IPS-NIHi11 (cell line): ENCODE measurements around the gene MC1R.
"Not testable (repeated sequence)": the region's sequence is repeated elsewhere in the genome, so short reads cannot be mapped to it uniquely, and the experiment has no call there.

Experiments
- DNase-seq: peaks from one replicate; pipeline ENCODE4 v3.0.0; 2012; ENCODE audit warnings: mixed read lengths, low spot score

MC1R gene

GRCh38 chr16:89918453-89919347 lies at the start of gene MC1R:
MC1R (plus strand) TSS chr16:89918862; CDS start chr16:89919259, 397 bp downstream.
- DNase-seq: no peak

DNA sequence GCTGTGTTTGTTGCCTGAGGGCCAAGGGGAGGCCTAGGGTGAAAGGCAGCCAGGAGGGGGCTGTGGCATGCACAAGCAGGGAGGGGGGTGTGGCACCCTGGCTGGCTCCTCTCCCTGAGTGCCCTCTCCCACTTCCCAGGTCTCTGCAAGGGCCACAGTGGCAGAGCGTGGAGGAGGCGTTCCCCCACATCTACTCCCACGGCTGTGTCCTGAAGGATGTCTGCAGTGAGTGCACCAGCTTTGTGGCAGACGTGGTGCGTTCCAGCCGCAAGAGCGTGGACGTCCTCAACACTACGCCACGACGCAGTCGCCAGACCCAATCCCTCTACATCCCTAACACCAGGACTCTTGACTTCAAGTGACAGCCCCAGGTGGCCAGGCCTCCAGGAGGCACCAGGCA lies 48.8 kb upstream of the MC1R start:
- no peak for DNase-seq

DNA sequence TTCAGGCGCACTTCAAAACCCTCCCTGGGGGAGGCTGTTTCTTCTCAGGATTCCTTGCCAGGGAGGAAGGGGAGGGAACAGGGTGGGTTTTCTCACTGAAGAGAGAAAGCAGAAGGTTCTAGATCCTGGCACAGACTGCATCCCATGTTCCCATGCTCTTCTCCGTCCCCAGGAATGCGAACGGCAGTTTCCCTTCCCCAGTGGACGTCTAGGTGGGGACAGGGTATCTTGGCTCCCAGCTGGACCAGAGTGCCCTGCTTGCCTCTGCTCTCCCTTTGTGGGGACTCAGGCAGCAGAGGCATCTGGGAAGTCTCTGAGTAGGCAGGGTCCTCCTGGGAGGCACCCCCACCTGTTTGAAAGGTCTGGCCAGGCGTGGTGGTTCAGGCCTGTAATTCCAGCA lies 48.2 kb upstream of the MC1R start:
- no peak for DNase-seq

DNA sequence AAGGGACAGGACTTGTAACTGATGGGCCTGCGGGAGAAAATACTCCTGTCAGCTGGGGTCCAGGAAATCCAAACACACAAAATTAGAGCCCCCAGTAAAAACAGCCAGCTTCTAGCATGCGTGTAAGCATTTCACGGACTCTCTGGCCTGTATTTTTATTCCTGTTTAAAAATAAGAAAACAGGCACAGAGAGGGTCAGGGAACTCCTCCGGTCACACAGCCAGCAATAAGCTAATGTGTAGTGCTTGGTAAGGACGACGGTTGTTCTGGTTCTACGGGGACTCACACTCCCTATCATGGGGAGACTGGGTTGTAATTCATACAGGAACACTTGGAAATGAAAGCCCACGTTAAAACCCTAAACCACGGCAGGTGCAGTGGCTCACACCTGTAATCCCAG lies 46.8 kb upstream of the MC1R start:
- no peak for DNase-seq

DNA sequence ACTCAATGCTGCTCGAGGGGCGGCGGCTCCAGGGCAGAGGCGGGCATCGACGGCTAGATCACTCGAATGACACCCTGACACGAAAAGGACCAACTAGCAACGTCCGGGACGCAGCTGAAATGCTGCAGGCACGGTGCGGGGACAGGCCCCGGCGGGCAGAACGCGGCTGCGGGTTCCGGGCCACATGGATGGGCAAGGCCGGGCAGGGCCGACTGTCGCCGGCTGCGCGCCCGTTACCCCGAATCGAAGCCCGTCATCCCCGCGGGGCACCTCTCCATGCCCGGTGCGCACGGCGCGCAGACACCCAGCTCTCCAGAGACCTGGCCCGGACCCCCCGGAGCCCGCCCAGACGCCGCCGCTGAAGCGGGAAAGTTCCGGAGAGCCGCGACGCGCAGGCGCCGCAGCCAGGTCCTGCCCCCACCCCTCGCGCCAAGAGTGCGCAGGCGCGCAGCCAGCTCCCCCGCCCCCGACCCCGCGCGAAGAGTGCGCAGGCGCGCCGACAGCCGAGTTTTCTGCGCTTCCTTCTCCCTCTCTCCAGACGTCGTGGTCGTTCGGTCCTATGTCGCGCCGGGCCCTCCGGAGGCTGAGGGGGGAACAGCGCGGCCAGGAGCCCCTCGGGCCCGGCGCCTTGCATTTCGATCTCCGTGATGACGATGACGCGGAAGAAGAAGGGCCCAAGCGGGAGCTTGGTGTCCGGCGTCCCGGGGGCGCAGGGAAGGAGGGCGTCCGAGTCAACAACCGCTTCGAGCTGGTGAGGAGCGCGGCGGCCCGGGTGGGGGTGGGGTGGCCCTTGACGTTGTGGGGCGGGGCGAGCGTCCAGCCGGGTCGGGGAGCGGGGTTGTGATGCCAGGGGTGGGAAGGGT lies 45.3 kb upstream of the MC1R start, which contains the start of gene TCF25:
TCF25 (plus strand) TSS at position 484 of the 863 bp plus-strand sequence; CDS start at position 560, 76 bp downstream.
- DNase-seq: peak; percentile 93

- DNase-seq: peak; percentile 96
These were observed 44.5 kb upstream of the MC1R start for GRCh38 chr16:89873972-89874689.

DNA sequence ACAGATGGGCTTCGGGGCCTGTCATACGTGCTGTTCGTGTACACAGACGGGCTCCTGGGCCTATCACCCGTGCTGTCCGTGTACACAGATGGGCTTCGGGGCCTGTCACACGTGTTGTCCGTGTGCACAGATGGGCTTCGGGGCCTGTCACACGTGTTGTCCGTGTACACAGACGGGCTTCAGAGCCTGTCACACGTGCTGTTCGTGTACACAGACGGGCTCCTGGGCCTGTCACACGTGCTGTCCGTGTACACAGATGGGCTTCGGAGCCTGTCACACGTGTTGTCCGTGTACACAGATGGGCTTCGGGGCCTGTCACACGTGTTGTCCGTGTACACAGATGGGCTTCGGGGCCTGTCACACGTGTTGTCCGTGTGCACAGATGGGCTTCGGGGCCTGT lies 39.5 kb upstream of the MC1R start:
- DNase-seq: not testable (repeated sequence)

GRCh38 chr16:89880477-89881367 lies 37.9 kb upstream of the MC1R start:
- no peak for DNase-seq

- DNase-seq: no peak
These were observed 37.3 kb upstream of the MC1R start for GRCh38 chr16:89881368-89881730.

DNA sequence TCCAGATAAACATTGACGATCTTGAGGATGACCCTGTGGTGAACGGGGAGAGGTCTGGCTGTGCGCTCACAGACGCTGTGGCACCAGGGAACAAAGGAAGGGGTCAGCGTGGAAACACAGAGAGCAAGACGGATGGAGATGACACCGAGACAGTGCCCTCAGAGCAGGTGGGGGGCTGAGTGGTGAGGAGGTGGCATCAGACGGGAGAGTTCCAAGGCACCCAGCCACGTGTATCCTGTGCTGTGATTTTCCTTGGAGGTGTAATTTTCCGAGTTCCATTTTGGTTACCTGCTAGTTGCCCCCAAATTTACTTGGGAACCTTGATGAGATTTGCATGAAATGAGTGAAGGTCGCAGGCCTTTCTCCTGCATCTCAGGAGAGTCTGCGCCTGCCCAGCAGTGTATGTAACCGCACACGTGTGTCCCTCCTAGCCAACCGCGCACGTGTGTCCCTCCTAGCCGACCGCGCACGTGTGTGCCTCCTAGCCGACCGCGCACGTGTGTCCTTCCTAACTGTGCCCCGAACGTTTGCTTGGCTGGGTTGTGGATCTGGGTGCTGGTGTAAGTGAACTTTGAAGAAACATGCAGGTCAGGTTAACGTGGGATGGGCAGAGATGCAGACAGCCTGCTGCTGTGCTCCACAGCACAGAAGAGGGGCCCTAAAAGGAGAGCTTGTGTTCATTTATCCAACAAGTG lies 35.2 kb upstream of the MC1R start:
- no peak for DNase-seq

DNA sequence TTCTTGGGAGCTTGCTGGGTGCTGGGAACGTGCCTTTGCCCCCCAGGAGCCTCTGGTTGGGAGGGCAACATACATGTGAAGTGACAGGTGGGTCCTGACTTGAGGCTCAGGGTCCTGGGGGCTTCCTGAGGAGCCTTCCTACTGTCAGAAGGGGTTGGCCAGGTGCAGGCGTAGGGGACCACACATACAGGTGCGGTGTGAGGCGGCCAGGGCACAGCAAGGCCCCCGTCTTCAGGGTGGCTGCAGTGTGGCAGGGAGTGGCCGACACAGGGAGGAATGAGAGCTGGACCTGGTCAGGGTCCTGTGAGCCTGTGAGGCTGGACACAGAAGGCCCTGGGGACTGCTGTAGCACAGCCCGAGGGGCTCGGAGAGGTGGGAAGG lies 34.6 kb upstream of the MC1R start:
- no peak for DNase-seq

GRCh38 chr16:89887243-89887642 lies 31.4 kb upstream of the MC1R start:
- no peak for DNase-seq

DNA sequence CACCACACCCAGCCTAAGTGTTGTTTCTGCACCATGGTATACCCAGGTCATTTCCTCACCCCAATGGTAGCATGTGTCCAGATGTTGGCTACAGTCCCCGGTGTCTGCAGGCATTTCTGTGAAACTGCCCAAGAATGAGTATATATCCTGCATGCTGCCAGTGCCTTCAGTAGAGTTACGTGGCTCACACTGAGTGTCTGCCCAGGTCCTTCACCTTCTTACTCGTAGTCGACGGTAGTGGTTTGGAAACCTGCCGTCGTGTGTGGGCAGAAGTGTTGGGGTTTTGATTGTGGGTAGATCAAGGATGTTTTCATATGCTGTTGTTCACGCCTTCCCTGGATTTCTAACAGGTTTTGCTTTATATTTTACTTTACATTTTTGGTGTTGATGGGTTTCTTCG lies 28.5 kb upstream of the MC1R start:
- no peak for DNase-seq

- no peak for DNase-seq
These were observed 27.6 kb upstream of the MC1R start for GRCh38 chr16:89890886-89891657.

- DNase-seq: no peak
These were observed 26.5 kb upstream of the MC1R start for GRCh38 chr16:89892055-89892630.

GRCh38 chr16:89892635-89893034 lies 26.0 kb upstream of the MC1R start:
- no peak for DNase-seq

DNA sequence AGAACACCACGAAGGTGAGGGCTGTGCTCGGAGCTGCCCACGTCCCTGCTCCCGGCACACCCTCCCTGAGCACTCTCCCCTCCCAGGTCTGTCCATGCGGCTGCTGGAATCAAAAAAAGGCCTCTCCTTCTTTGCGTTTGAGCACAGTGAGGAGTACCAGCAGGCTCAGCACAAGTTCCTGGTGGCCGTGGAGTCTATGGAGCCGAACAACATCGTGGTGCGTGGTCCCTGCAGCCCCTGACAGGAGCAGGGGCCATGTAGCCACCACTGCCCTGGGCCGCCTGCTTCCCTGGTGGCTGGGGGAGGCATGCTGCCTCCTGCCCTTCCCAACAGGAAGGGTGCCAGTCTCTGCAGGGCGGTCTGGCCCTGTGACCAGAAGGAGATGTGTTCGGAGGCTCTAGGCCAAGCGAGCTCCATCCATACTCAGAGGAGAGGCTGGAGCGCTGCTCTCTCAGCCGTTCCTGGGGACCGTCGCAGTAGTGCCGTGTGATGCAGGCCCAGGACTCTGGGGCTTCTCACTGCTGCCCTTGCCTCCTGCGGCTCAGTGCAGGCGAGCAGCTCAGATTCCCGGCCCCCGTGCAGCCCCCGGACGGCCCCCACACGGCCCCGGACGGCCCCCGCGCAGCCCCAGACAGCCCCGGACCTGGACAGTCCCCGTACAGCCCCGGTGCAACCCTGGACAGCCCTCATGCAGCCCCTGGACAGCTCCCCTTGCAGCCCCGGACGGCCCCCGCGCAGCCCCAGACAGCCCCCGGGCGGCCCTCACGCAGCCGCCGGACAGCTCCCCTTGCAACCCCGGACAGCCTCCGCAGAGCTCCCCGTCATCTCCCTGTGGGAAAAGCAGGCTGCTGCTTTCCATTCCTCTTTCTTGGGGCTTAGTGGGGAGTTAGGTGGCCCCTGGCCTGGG lies 24.8 kb upstream of the MC1R start:
- no peak for DNase-seq

- no peak for DNase-seq
These were observed 23.0 kb upstream of the MC1R start for GRCh38 chr16:89895482-89896250.
